HEK293T (cell line): ENCODE data around the gene SLC16A8.

Experiments
- ARNT ChIP-seq: fragments of 450-650 bp; IDR thresholded peaks from 2 replicates; pipeline ENCODE4 v1.6.1; 2017; ENCODE audit warnings: mild to moderate bottlenecking
- FOXK2 ChIP-seq: fragments of 450-650 bp; IDR thresholded peaks from 2 replicates; pipeline ENCODE4 v1.6.1; 2016; ENCODE audit warnings: mild to moderate bottlenecking
- FOXM1 ChIP-seq: fragments of 450-650 bp; IDR thresholded peaks from 2 replicates; pipeline ENCODE4 v1.6.1; 2017; ENCODE audit warnings: mild to moderate bottlenecking, borderline replicate concordance
- SUZ12 ChIP-seq: fragments of 450-650 bp; IDR thresholded peaks from 2 replicates; pipeline ENCODE4 v1.6.1; 2016; ENCODE audit warnings: mild to moderate bottlenecking
- TARDBP ChIP-seq: fragments of 450-650 bp; IDR thresholded peaks from 2 replicates; pipeline ENCODE4 v1.6.1; 2016

DNA sequence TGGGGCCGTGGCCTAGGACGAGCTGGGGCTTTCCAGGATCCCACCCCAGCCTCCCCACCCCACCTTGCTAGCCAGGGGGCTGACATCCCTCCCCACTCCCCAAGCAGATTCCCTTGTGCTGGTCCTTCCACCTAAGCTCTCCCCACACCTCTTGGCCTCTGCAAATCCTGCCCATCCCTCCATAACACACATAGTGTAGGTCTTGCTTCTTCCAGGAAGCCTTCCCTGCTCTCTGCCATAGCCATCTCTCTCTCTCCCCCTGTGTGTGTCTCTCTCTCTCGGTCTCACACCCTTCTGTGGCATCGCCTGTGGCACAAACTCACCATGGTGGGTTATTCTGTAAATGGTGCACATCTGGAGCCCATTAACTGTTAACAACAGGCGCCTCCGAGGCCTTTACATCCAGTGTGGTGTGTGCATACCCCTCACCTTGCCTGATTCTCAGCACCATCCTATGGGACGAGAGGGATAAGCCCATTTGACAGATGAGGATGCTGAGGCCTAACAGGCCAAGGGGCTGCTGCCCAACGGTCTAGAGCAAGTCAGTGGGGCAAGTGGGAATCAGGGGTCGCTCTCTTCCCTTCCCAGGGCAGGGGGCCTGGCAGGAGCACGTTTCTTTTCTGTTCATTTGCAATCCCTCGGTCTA is 49.0 kb downstream of the SLC16A8 start:
- TF ChIP-seq ARNT = no peak
- TF ChIP-seq TARDBP = no peak
- TF ChIP-seq SUZ12 = no peak
- no peak for TF ChIP-seq FOXM1
- no peak for TF ChIP-seq FOXK2
